MCF 10A (cell line): Measurements from ENCODE around the gene CAMK2G. TPM values are rescaled to one million over a fixed set of nuclear protein-coding genes. Genes with fewer than 3 reads are reported as not detected.

Experiments
- BruUV-seq: library from RNA; stranded (reverse); fragments of 400-500 nt; replicated peaks from 2 replicates; lab custom pipeline; 2021; lab: Mats Ljungman, UMichigan
- CTCF ChIA-PET: fragments of 300-600 bp; sonication (Branson Sonifier 250); formaldehyde crosslinking; extraction: SDS; loops from one replicate; lab custom pipeline; 2021; ENCODE audit warnings: antibody characterized with exemption, inconsistent platforms; lab: Yijun Ruan, JAX
- POLR2A ChIA-PET: fragments of 300-600, 350-650 bp; sonication (Branson Sonifier 250); formaldehyde crosslinking; extraction: SDS; loops from one replicate; lab custom pipeline; 2020; ENCODE audit warnings: antibody characterized with exemption, inconsistent platforms; lab: Yijun Ruan, JAX
- DNase-seq: peaks from one replicate; pipeline ENCODE4 v3.0.0-alpha.2; 2018; ENCODE audit not compliant: unreplicated experiment
- H3K27ac Mint-ChIP-seq: one replicate; pipeline ENCODE4 v1.8.0; 2022; ENCODE audit warnings: mild to moderate bottlenecking, low read depth, mixed read lengths; ENCODE audit not compliant: unreplicated experiment
- H3K27me3 Mint-ChIP-seq: one replicate; pipeline ENCODE4 v1.8.0; 2022; ENCODE audit warnings: mixed read lengths; ENCODE audit not compliant: insufficient read depth, unreplicated experiment
- H3K36me3 Mint-ChIP-seq: one replicate; pipeline ENCODE4 v1.8.0; 2022; ENCODE audit warnings: mild to moderate bottlenecking, moderate library complexity, mixed read lengths; ENCODE audit not compliant: insufficient read depth, unreplicated experiment
- H3K4me1 Mint-ChIP-seq: one replicate; pipeline ENCODE4 v1.8.0; 2022; ENCODE audit warnings: mixed read lengths; ENCODE audit not compliant: insufficient read depth, unreplicated experiment
- H3K4me3 Mint-ChIP-seq: one replicate; pipeline ENCODE4 v1.8.0; 2022; ENCODE audit warnings: mild to moderate bottlenecking, moderate library complexity, mixed read lengths; ENCODE audit not compliant: unreplicated experiment
- H3K9me3 Mint-ChIP-seq: one replicate; pipeline ENCODE4 v1.8.0; 2022; ENCODE audit warnings: mixed read lengths; ENCODE audit not compliant: unreplicated experiment
- CTCF ChIP-seq: fragments of 200-600 bp; IDR thresholded peaks from one replicate; pipeline ENCODE4 v1.8.0; 2022; ENCODE audit warnings: antibody characterized with exemption, mild to moderate bottlenecking; ENCODE audit not compliant: unreplicated experiment
- intact Hi-C: fragments of 100-400 bp; cut with micrococcal nuclease; formaldehyde crosslinking; loops from 2 replicates; pipeline ENCODE4 v1.14.1; 2022
- total RNA-seq: library from RNA; stranded (reverse); gene quantifications from 2 replicates; pipeline ENCODE4 v1.2.3, GENCODE V29; 2022

CAMK2G gene
- total RNA-seq, 1 experiment from 2014 or later: 10.9 TPM

GRCh38 chr10:73810358-73810734 lies 64.0 kb downstream of the CAMK2G start:
- BruUV-seq: TSS peak; percentile 22
- ChIA-PET POLR2A (interaction anchor here (0.6 to 2.8 kb wide), 15 partner anchors 9 to 122 kb away, joined by 3 to 53 read pairs (median 4); partner anchors contain the start of genes CAMK2G, CHCHD1 and ZSWIM8), CTCF (interaction anchor here (1.9 kb wide), 1 partner anchor 130 kb away, joined by 7 read pairs; no protein-coding TSS in a partner anchor)
- Mint-ChIP-seq H3K9me3 (no peaks in the 10 kb centered on the region), H3K27me3 (no peaks in the 10 kb centered on the region), H3K4me1 (peaks cover 11% of the 10 kb centered on the region), H3K36me3 (peaks cover 36% of the 10 kb centered on the region), H3K4me3 (peak overlapping the region; percentile 72), H3K27ac (peak overlapping the region; percentile 19)
- intact Hi-C loops: loop anchor here (2.0 kb wide), 1 partner anchor 68 kb away; no protein-coding TSS in a partner anchor
- no peak for DNase-seq
- TF ChIP-seq CTCF: no peak

- Mint-ChIP-seq H3K4me3 (peak overlapping the region; percentile 29), H3K9me3 (no peaks in the 10 kb centered on the region), H3K27me3 (no peaks in the 10 kb centered on the region), H3K27ac (no peak overlapping the region), H3K36me3 (peaks cover 41% of the 10 kb centered on the region), H3K4me1 (peaks cover 11% of the 10 kb centered on the region)
- BruUV-seq: no TSS peak
- intact Hi-C loops: no loop called here
- CTCF ChIA-PET: interaction anchor here (0.6 to 1.9 kb wide), 5 partner anchors 10 to 406 kb away, joined by 3 to 9 read pairs (median 3); partner anchors contain the start of gene ZSWIM8
- no peak for TF ChIP-seq CTCF
- DNase-seq: no peak
- POLR2A ChIA-PET: interaction anchor here (0.6 to 2.8 kb wide), 12 partner anchors 8 to 79 kb away, joined by 3 to 53 read pairs (median 6); partner anchors contain the start of genes CAMK2G, CHCHD1 and ZSWIM8
Measured at GRCh38 chr10:73809061-73809818, 65.1 kb downstream of the CAMK2G start.

- Mint-ChIP-seq H3K9me3 (no peaks in the 10 kb centered on the region), H3K36me3 (peaks cover 47% of the 10 kb centered on the region), H3K27ac (no peak overlapping the region), H3K27me3 (no peaks in the 10 kb centered on the region), H3K4me3 (no peak overlapping the region), H3K4me1 (peaks cover 11% of the 10 kb centered on the region)
- no peak for TF ChIP-seq CTCF
- no TSS peak for BruUV-seq
- ChIA-PET CTCF (interaction anchor here (0.6 to 1.1 kb wide), 2 partner anchors 27 to 40 kb away, joined by 3 read pairs; no protein-coding TSS in a partner anchor), POLR2A (interaction anchor here (0.6 to 2.8 kb wide), 5 partner anchors 16 to 36 kb away, joined by 4 to 53 read pairs (median 14); partner anchors contain the start of genes CHCHD1 and ZSWIM8)
- no peak for DNase-seq
- intact Hi-C loops: no loop called here
Measured at GRCh38 chr10:73808021-73808815, 66.1 kb downstream of the CAMK2G start.
